ENCODE results near the gene IL22RA1. TPM values are rescaled to one million over a fixed set of nuclear protein-coding genes. Genes with fewer than 3 reads are reported as not detected.
A peak's percentile ranks its signal among the peaks of the same experiment; 100 is the strongest.

The IL22RA1 gene
- total RNA-seq, 1 donor from 2014 or later = not detected

GRCh38 chr1:24186711-24186992 is 43.7 kb upstream of the IL22RA1 start:
- no peaks in the 10 kb centered on the region for H3K36me3 ChIP-seq (ENCODE audit: insufficient read depth, low read length)
- H2AFZ ChIP-seq (ENCODE audit: low read depth, low read length) = peak overlapping the region; percentile 26
- Mint-ChIP-seq H3K27me3 (ENCODE audit: low read depth, unreplicated experiment) (peaks cover 2% of the 10 kb centered on the region), H3K27ac (ENCODE audit: unreplicated experiment) (no peak overlapping the region), H3K36me3 (ENCODE audit: low read depth, unreplicated experiment) (no peaks in the 10 kb centered on the region), H3K4me3 (ENCODE audit: unreplicated experiment) (peak overlapping the region; percentile 73), H3K4me1 (ENCODE audit: low read depth, unreplicated experiment) (peaks cover 11% of the 10 kb centered on the region), H3K9me3 (ENCODE audit: unreplicated experiment) (no peaks in the 10 kb centered on the region)
- H3K9me3 ChIP-seq (ENCODE audit: insufficient read depth, low read depth, low read length) = no peaks in the 10 kb centered on the region
- H3K9ac ChIP-seq (ENCODE audit: low read length) = peak overlapping the region; percentile 13
- no peaks in the 10 kb centered on the region for H4K20me1 ChIP-seq (ENCODE audit: insufficient read depth, low read length)
- peak overlapping the region; percentile 85 for H3K4me2 ChIP-seq (ENCODE audit: low read length)
- H3K4me3 ChIP-seq (ENCODE audit: insufficient read depth, low read depth, low read length) = peak overlapping the region; percentile 51
- TF ChIP-seq EZH2 (IDR thresholded peaks at IDR 0.05; ENCODE audit: insufficient read depth, low read length) = no peak
- no peak for TF ChIP-seq CTCF (IDR thresholded peaks at IDR 0.05; ENCODE audit: insufficient read depth, low read depth, low read length)
- H3K79me2 ChIP-seq (ENCODE audit: insufficient read depth, low read length) = no peaks in the 10 kb centered on the region
- H3K4me1 ChIP-seq (ENCODE audit: insufficient read depth, low read length) = no peaks in the 10 kb centered on the region
- H3K27me3 ChIP-seq (ENCODE audit: insufficient read depth, low read length) = peaks cover 26% of the 10 kb centered on the region
- no peak for DNase-seq (ENCODE audit: low read depth)
- no peak for FAIRE-seq
- H3K27ac ChIP-seq (ENCODE audit: low read depth, low read length) = no peak overlapping the region

- Histone ChIP-seq H3K4me2 (ENCODE audit: low read length) (peak overlapping the region; percentile 85), H3K27ac (ENCODE audit: low read depth, low read length) (no peak overlapping the region), H3K27me3 (ENCODE audit: insufficient read depth, low read length) (peaks cover 31% of the 10 kb centered on the region), H3K4me1 (ENCODE audit: insufficient read depth, low read length) (no peaks in the 10 kb centered on the region), H3K9ac (ENCODE audit: low read length) (no peak overlapping the region), H3K4me3 (ENCODE audit: insufficient read depth, low read depth, low read length) (no peak overlapping the region), H3K79me2 (ENCODE audit: insufficient read depth, low read length) (no peaks in the 10 kb centered on the region), H4K20me1 (ENCODE audit: insufficient read depth, low read length) (no peaks in the 10 kb centered on the region), H2AFZ (ENCODE audit: low read depth, low read length) (no peak overlapping the region), H3K36me3 (ENCODE audit: insufficient read depth, low read length) (no peaks in the 10 kb centered on the region), H3K9me3 (ENCODE audit: insufficient read depth, low read depth, low read length) (no peaks in the 10 kb centered on the region)
- Mint-ChIP-seq H3K27ac (ENCODE audit: unreplicated experiment) (no peak overlapping the region), H3K36me3 (ENCODE audit: low read depth, unreplicated experiment) (no peaks in the 10 kb centered on the region), H3K4me1 (ENCODE audit: low read depth, unreplicated experiment) (peaks cover 8% of the 10 kb centered on the region), H3K9me3 (ENCODE audit: unreplicated experiment) (no peaks in the 10 kb centered on the region), H3K27me3 (ENCODE audit: low read depth, unreplicated experiment) (peaks cover 2% of the 10 kb centered on the region), H3K4me3 (ENCODE audit: unreplicated experiment) (peak overlapping the region; percentile 73)
- TF ChIP-seq CTCF (IDR thresholded peaks at IDR 0.05; ENCODE audit: insufficient read depth, low read depth, low read length) = no peak
- TF ChIP-seq EZH2 (IDR thresholded peaks at IDR 0.05; ENCODE audit: insufficient read depth, low read length) = no peak
- FAIRE-seq (no peak), DNase-seq (ENCODE audit: low read depth) (no peak)
These were observed 43.2 kb upstream of the IL22RA1 start for GRCh38 chr1:24186031-24186710.

DNA sequence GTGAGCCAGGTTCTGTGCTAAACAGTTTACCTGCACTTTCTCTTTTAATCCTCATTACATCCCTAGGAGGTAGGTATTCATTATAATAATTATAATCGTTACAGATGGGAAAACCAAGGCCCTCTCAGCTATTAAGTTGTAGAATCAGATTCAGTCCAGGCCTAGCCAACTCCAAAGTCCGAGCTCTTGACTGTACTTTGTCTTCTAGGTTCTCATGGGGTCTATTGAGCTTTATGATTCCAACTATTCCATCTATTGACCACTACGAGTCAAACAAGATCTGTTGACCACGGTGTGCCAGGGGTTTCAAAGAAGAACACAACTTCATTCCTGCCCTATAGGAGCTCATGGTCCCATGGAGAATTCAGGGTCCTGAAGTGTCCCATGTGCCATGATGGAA is 42.1 kb upstream of the IL22RA1 start:
- Mint-ChIP-seq H3K4me3 (ENCODE audit: unreplicated experiment) (no peak overlapping the region), H3K27me3 (ENCODE audit: low read depth, unreplicated experiment) (peaks cover 2% of the 10 kb centered on the region), H3K36me3 (ENCODE audit: low read depth, unreplicated experiment) (no peaks in the 10 kb centered on the region), H3K27ac (ENCODE audit: unreplicated experiment) (no peak overlapping the region), H3K9me3 (ENCODE audit: unreplicated experiment) (peaks cover 2% of the 10 kb centered on the region), H3K4me1 (ENCODE audit: low read depth, unreplicated experiment) (peaks cover 4% of the 10 kb centered on the region)
- Histone ChIP-seq H2AFZ (ENCODE audit: low read depth, low read length) (no peak overlapping the region), H3K9ac (ENCODE audit: low read length) (no peak overlapping the region), H3K27me3 (ENCODE audit: insufficient read depth, low read length) (peaks cover 31% of the 10 kb centered on the region), H3K27ac (ENCODE audit: low read depth, low read length) (no peak overlapping the region), H3K4me2 (ENCODE audit: low read length) (no peak overlapping the region), H3K9me3 (ENCODE audit: insufficient read depth, low read depth, low read length) (no peaks in the 10 kb centered on the region), H3K79me2 (ENCODE audit: insufficient read depth, low read length) (no peaks in the 10 kb centered on the region), H3K4me3 (ENCODE audit: insufficient read depth, low read depth, low read length) (no peak overlapping the region), H4K20me1 (ENCODE audit: insufficient read depth, low read length) (no peaks in the 10 kb centered on the region), H3K36me3 (ENCODE audit: insufficient read depth, low read length) (no peaks in the 10 kb centered on the region), H3K4me1 (ENCODE audit: insufficient read depth, low read length) (no peaks in the 10 kb centered on the region)
- TF ChIP-seq CTCF (IDR thresholded peaks at IDR 0.05; ENCODE audit: insufficient read depth, low read depth, low read length) (no peak), EZH2 (IDR thresholded peaks at IDR 0.05; ENCODE audit: insufficient read depth, low read length) (no peak)
- DNase-seq (ENCODE audit: low read depth) (no peak), FAIRE-seq (no peak)

Measured in astrocyte (in vitro differentiated cells and primary cell).